Measurements from ENCODE around the gene EFNA1.

- TF ChIP-seq CTCF (IDR thresholded peaks at IDR 0.05; ENCODE audit: low read length) (peak; percentile 21; the same call in 1 of the 2 replicates), EZH2 (IDR thresholded peaks at IDR 0.05; ENCODE audit: borderline replicate concordance, low read length) (no peak)
Observed at GRCh38 chr1:155093911-155094621, 33.6 kb upstream of the EFNA1 start.
